ENCODE measurements around the gene TRIM39. TPM values are rescaled to one million over a fixed set of nuclear protein-coding genes. Genes with fewer than 3 reads are reported as not detected.

The TRIM39 gene
- total and polyA plus RNA-seq, 2 experiments from 2014 or later = 13.9 to 15.4 TPM

DNA sequence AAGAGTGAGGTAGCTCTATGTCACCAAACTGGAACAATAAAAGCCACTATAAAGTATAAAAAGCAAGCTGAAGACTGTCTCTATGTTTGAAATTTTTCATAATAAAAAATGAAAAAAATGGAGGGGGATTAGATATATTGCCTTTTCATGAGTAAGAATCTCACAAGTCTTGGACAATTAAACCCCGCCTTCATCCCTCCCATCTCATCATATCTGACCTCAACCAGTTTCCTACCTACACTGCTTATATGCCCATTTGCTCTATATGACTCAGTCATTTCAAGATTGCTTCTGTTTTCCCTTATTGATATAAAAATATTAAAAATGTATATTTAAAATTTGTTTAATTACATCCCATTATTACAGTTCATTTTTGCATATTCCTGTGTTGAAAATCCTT lies 2.9 kb upstream of the TRIM39 start:
- no peak for DNase-seq (ENCODE audit: low read depth in 1 of 2, low spot score in 1 of 2)
- H3K36me3 ChIP-seq = no peaks in the 10 kb centered on the region
- H3K9me3 ChIP-seq (ENCODE audit: low read depth) = no peaks in the 10 kb centered on the region
- H3K27ac ChIP-seq = no peak overlapping the region
- TF ChIP-seq CTCF (IDR thresholded peaks at IDR 0.05; ENCODE audit: low read depth, low read length) = no peak
- peaks cover 9% of the 10 kb centered on the region for H3K4me1 ChIP-seq (ENCODE audit: low read depth)
- H3K4me3 ChIP-seq = no peak overlapping the region
- no peaks in the 10 kb centered on the region for H3K27me3 ChIP-seq

DNA sequence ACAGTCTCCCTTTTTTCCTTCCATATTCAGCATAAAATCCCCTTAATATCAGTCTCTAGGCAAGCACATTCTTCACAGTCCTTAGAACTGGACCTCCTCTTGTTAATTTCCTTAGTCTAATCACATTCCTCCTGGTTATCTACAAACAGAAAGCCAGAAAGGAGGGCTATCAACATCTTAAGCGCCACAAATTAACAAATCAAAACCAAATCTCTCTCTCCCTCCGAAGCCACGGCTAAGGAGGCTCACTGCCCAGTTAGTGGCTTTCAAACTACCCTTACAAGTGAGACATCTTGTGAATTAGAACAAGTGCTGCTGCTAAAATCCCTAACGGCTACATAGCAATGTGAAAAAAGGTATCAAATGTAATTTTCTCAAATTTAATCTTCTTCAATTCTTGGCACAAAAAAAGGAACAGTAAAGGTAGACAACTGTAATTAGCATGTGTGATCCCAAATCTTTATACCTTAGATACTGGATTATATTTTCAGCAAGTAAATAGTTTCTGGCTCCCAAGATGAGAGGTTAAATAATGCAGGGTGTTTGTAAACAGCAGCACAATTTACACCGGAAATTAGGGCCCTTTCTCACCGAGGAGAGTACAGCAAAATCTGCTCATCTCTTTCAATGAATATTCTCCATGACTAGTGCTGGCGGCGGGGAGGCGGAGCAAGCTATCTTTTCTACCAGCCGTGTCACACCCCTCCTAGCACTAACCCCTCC lies 1.4 kb upstream of the TRIM39 start:
- TF ChIP-seq CTCF (IDR thresholded peaks at IDR 0.05; ENCODE audit: low read depth, low read length) = no peak
- peaks cover 9% of the 10 kb centered on the region for H3K4me1 ChIP-seq (ENCODE audit: low read depth)
- DNase-seq (ENCODE audit: low read depth in 1 of 2, low spot score in 1 of 2) = peak in 1 of 2 donors; percentile 59
- H3K36me3 ChIP-seq = no peaks in the 10 kb centered on the region
- peak overlapping the region; percentile 78 for H3K4me3 ChIP-seq
- H3K27me3 ChIP-seq = no peaks in the 10 kb centered on the region
- H3K27ac ChIP-seq = peak overlapping the region; percentile 89
- H3K9me3 ChIP-seq (ENCODE audit: low read depth) = no peaks in the 10 kb centered on the region

DNA sequence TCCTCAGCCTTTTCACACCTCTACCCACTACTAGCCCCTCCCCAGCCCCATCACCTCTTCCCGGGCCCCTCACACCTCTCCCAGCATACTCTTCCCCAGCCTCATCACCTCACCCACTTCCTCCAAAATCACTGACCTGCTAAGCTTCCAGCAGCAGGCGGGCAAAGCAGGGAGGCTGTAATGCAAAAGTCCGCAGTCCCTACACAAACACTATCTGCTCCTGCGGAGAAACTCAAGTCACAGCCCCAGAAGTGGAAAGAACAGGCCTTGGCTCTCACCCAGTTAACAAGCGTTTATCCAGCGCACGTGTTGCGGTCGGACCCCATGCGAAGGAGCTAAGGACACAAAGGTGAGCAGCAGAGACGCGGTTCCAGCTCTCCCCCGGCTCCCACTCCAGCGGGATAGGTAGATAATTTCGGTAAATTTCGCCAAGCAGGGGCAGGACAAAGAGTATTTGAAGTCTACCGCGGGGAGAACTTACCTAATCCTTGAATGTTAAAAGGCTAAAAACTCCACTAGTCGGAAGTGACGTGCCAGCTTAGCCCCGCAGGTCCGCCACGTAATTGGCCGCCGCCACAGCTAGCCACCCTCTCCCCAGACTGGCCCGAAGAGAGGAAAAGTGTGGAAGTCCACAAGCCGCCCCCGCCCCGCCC lies 728 bp upstream of the TRIM39 start:
- H3K27me3 ChIP-seq = no peaks in the 10 kb centered on the region
- TF ChIP-seq CTCF (IDR thresholded peaks at IDR 0.05; ENCODE audit: low read depth, low read length) = no peak
- peak overlapping the region; percentile 78 for H3K4me3 ChIP-seq
- peaks cover 9% of the 10 kb centered on the region for H3K4me1 ChIP-seq (ENCODE audit: low read depth)
- peak; percentile 69 to 87 for DNase-seq (ENCODE audit: low read depth in 1 of 2, low spot score in 1 of 2)
- H3K36me3 ChIP-seq = peaks cover 5% of the 10 kb centered on the region
- H3K27ac ChIP-seq = peak overlapping the region; percentile 89
- H3K9me3 ChIP-seq (ENCODE audit: low read depth) = no peaks in the 10 kb centered on the region

- no peak for DNase-seq (ENCODE audit: low read depth in 1 of 2, low spot score in 1 of 2)
Measured at GRCh38 chr6:30327232-30327746, 562 bp downstream of the TRIM39 start.

DNA sequence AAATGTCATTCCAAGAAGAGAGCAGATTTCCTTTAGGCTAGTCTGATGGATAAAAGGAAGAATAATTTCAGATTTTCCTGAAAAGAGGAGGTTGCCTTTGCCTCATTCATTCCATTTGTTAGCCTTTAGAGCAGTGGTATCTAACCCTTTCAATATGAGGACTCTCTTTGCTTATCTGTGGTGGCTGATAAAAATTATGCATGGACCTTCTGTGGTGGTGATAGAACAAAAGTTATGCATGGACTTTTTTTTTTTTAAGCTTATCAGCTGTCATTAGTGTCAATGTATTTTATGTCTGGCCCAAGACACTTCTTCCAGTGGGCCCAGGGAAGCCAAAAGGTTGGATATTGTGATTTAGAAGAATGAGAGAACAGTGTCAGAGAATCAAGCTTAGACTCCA lies 1.7 kb downstream of the TRIM39 start:
- Histone ChIP-seq H3K27ac (no peak overlapping the region), H3K4me1 (ENCODE audit: low read depth) (peaks cover 9% of the 10 kb centered on the region), H3K36me3 (peaks cover 15% of the 10 kb centered on the region), H3K4me3 (no peak overlapping the region), H3K9me3 (ENCODE audit: low read depth) (no peaks in the 10 kb centered on the region), H3K27me3 (no peaks in the 10 kb centered on the region)
- no peak for DNase-seq (ENCODE audit: low read depth in 1 of 2, low spot score in 1 of 2)
- TF ChIP-seq CTCF (IDR thresholded peaks at IDR 0.05; ENCODE audit: low read depth, low read length) = no peak

More at GRCh38 chr6:30327232-30327746, 562 bp downstream of the TRIM39 start:
- H3K4me1 ChIP-seq (ENCODE audit: low read depth) = peaks cover 9% of the 10 kb centered on the region
- H3K9me3 ChIP-seq (ENCODE audit: low read depth) = no peaks in the 10 kb centered on the region
- no peak for TF ChIP-seq CTCF (IDR thresholded peaks at IDR 0.05; ENCODE audit: low read depth, low read length)
- peak overlapping the region; percentile 78 for H3K4me3 ChIP-seq
- peak overlapping the region; percentile 89 for H3K27ac ChIP-seq
- H3K36me3 ChIP-seq = peaks cover 15% of the 10 kb centered on the region
- H3K27me3 ChIP-seq = no peaks in the 10 kb centered on the region

All from cardiac muscle cell (in vitro differentiated cells and primary cell).